GM12874 (cell line): ENCODE measurements around the gene RIOK2.

Experiments used
- CTCF ChIP-seq: IDR thresholded peaks from 2 replicates; pipeline ENCODE4 v1.5.1; 2011; ENCODE audit warnings: low read depth, mild to moderate bottlenecking, control low read depth, low read length, moderate library complexity; ENCODE audit not compliant: insufficient read depth

The RIOK2 gene

GRCh38 chr5:97135868-97136267, 47.2 kb downstream of the RIOK2 start:
- no peak for TF ChIP-seq CTCF

GRCh38 chr5:97134634-97135033, 48.4 kb downstream of the RIOK2 start:
- no peak for TF ChIP-seq CTCF

DNA sequence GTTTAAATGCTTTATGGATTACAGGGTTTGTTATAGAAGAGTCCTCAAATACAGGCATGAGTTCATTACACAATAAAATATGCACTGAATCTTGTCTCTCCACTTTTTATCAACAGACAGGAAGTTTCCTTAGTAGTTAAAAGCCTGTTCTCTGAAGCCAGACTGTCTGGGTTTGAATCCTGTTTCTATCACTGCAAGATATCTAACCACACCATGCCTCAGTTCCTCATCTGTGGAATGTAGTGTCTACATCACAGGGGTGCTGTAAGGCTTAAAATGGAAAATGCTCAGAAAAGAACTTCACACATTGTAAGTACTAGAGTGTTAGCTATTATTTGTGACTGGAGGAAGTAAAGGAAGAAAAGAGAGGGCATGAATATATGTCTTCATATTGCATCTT, 49.9 kb downstream of the RIOK2 start:
- no peak for TF ChIP-seq CTCF

GRCh38 chr5:97131921-97132320, 51.1 kb downstream of the RIOK2 start:
- TF ChIP-seq CTCF = no peak

- no peak for TF ChIP-seq CTCF
Observed at GRCh38 chr5:97131139-97131710, 51.8 kb downstream of the RIOK2 start.

DNA sequence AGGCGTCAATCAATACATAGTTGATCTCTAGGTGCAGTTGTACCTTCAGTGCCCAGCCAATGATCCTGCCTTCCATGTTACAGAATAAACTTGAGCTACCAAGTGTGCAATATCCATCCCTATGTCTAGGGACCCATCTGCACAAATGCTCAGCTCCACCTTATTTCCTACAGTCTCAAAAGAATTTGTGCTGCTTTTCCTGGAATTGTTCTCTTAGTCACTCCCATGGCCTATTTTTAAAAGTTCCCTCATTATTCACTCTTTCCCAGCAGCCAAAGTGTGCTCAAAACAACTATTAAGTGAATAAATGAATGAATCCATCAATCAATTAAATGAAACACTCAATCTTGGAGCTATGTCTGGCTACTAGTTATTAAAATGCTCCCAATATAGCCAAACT, 55.3 kb downstream of the RIOK2 start:
- TF ChIP-seq CTCF = no peak

DNA sequence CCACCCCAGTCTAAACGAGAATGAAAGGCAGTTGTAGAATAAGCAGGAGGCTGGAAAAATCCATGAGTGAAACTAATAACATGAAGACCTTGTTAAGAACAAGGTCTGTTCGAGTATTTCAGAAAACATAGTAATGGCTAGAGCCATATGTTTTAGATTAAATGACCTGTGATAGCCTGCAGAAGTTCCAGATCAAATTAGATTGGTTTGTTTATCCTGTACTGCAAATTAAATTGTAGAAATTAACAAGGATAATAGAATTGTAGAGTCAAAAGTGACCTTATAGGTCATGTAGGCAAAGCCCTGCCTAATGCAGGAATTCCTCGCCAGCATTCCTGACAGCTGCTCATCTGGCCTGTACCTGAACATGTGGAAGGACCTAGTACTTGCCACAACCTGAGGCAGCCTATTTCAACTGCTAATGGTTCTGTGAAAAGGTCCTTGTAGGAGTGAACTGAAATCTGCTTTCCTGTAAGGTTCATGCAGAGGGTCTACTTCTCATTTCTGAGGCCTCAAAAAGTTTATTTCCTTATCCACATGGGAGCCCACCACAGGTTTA, 57.8 kb downstream of the RIOK2 start:
- no peak for TF ChIP-seq CTCF
